SK-N-MC (cell line): ENCODE data around the gene BEND7.
"Not testable (repeated sequence)": the region's sequence is repeated elsewhere in the genome, so short reads cannot be mapped to it uniquely, and the experiment has no call there.

Source experiments
- DNase-seq: peaks from one replicate; pipeline ENCODE4 v3.0.0-alpha.2; 2011; ENCODE audit warnings: low read depth, low spot score
- H3K27ac ChIP-seq: fragments of 200-600 bp; sonication (generic); 2 replicates; pipeline ENCODE4 v1.5.1; 2016; ENCODE audit warnings: mixed run types
- H3K36me3 ChIP-seq: fragments of 200-600 bp; sonication (generic); 2 replicates; pipeline ENCODE4 v1.6.1; 2017; ENCODE audit warnings: antibody characterized with exemption, low read length, mixed read lengths; ENCODE audit not compliant: insufficient read depth
- H3K4me3 ChIP-seq: fragments of 200-600 bp; sonication (generic); 2 replicates; pipeline ENCODE4 v1.5.1; 2016
- H3K9ac ChIP-seq: fragments of 200-600 bp; sonication (generic); 2 replicates; pipeline ENCODE4 v1.8.0; 2017; ENCODE audit warnings: mixed run types, mixed read lengths; ENCODE audit not compliant: insufficient read length
- H3K9me3 ChIP-seq: fragments of 200-600 bp; sonication (generic); 2 replicates; pipeline ENCODE4 v1.6.1; 2017; ENCODE audit warnings: low read depth, mild to moderate bottlenecking, antibody characterized with exemption, low read length, moderate library complexity, mixed read lengths
- EZH2 ChIP-seq: fragments of 200-600 bp; sonication (generic); IDR thresholded peaks from one replicate; pipeline ENCODE4 v1.6.1; 2017; ENCODE audit warnings: antibody characterized with exemption
- FOXP2 ChIP-seq: optimal IDR thresholded peaks from 2 replicates; pipeline ENCODE3; 2011; ENCODE audit warnings: mild to moderate bottlenecking, moderate library complexity; ENCODE audit not compliant: insufficient read depth; ENCODE audit errors: extremely low read length, control extremely low read depth
- POLR2AphosphoS5 ChIP-seq: IDR thresholded peaks from 2 replicates; pipeline ENCODE4 v1.6.1; 2012; ENCODE audit warnings: mild to moderate bottlenecking, low read depth, low read length, borderline replicate concordance

The BEND7 gene

GRCh38 chr10:13437026-13437555 is 91.7 kb downstream of the BEND7 start:
- no peak for TF ChIP-seq EZH2
- no peak for TF ChIP-seq POLR2AphosphoS5
- TF ChIP-seq FOXP2: no peak
- no peak for DNase-seq
- Histone ChIP-seq H3K9ac (no peak overlapping the region), H3K36me3 (no peaks in the 10 kb centered on the region), H3K27ac (no peak overlapping the region), H3K9me3 (no peaks in the 10 kb centered on the region), H3K4me3 (no peak overlapping the region)

GRCh38 chr10:13427943-13428342 is 100.9 kb downstream of the BEND7 start:
- not testable (repeated sequence) for DNase-seq, H3K36me3 ChIP-seq, H3K9me3 ChIP-seq, H3K4me3 ChIP-seq, H3K27ac ChIP-seq, H3K9ac ChIP-seq

- no peak for DNase-seq
- H3K36me3 ChIP-seq: no peaks in the 10 kb centered on the region
- H3K27ac ChIP-seq: no peak overlapping the region
- TF ChIP-seq FOXP2: no peak
- no peak for TF ChIP-seq EZH2
- no peak for TF ChIP-seq POLR2AphosphoS5
- no peaks in the 10 kb centered on the region for H3K9me3 ChIP-seq
- H3K9ac ChIP-seq: no peak overlapping the region
- no peak overlapping the region for H3K4me3 ChIP-seq
These were observed 103.4 kb downstream of the BEND7 start for GRCh38 chr10:13425397-13425796.

- H3K36me3 ChIP-seq: no peaks in the 10 kb centered on the region
- DNase-seq: no peak
- H3K9me3 ChIP-seq: no peaks in the 10 kb centered on the region
- no peak overlapping the region for H3K9ac ChIP-seq
- H3K27ac ChIP-seq: no peak overlapping the region
- TF ChIP-seq FOXP2: no peak
- TF ChIP-seq EZH2: no peak
- no peak for TF ChIP-seq POLR2AphosphoS5
- no peak overlapping the region for H3K4me3 ChIP-seq
These were observed 106.0 kb downstream of the BEND7 start for GRCh38 chr10:13422800-13423199.

- H3K36me3 ChIP-seq: no peaks in the 10 kb centered on the region
- H3K9me3 ChIP-seq: no peaks in the 10 kb centered on the region
- H3K9ac ChIP-seq: no peak overlapping the region
- TF ChIP-seq POLR2AphosphoS5: no peak
- TF ChIP-seq FOXP2: no peak
- TF ChIP-seq EZH2: no peak
- no peak overlapping the region for H3K4me3 ChIP-seq
- DNase-seq: no peak
- H3K27ac ChIP-seq: no peak overlapping the region
These were observed 107.4 kb downstream of the BEND7 start for GRCh38 chr10:13421382-13421917.

- TF ChIP-seq EZH2 (no peak), POLR2AphosphoS5 (no peak), FOXP2 (no peak)
- Histone ChIP-seq H3K36me3 (no peaks in the 10 kb centered on the region), H3K9me3 (no peaks in the 10 kb centered on the region)
These were observed 108.1 kb downstream of the BEND7 start for GRCh38 chr10:13420532-13421307.

GRCh38 chr10:13417459-13418126 is 111.2 kb downstream of the BEND7 start:
- Histone ChIP-seq H3K9ac (no peak overlapping the region), H3K27ac (no peak overlapping the region), H3K4me3 (no peak overlapping the region), H3K36me3 (no peaks in the 10 kb centered on the region), H3K9me3 (no peaks in the 10 kb centered on the region)
- DNase-seq: no peak
- TF ChIP-seq FOXP2: no peak
- no peak for TF ChIP-seq POLR2AphosphoS5
- TF ChIP-seq EZH2: no peak

More at GRCh38 chr10:13420532-13421307, 108.1 kb downstream of the BEND7 start:
- no peak overlapping the region for H3K9ac ChIP-seq
- no peak for DNase-seq
- H3K27ac ChIP-seq: no peak overlapping the region
- H3K4me3 ChIP-seq: no peak overlapping the region

GRCh38 chr10:13416760-13417159 is 112.1 kb downstream of the BEND7 start:
- no peaks in the 10 kb centered on the region for H3K36me3 ChIP-seq
- TF ChIP-seq FOXP2 (no peak), EZH2 (no peak), POLR2AphosphoS5 (no peak)
- no peak for DNase-seq
- no peak overlapping the region for H3K9ac ChIP-seq
- no peak overlapping the region for H3K27ac ChIP-seq
- no peak overlapping the region for H3K4me3 ChIP-seq
- H3K9me3 ChIP-seq: no peaks in the 10 kb centered on the region
